ENCODE data around the gene SLC38A1.
A peak's percentile ranks its signal among the peaks of the same experiment; 100 is the strongest.
"Not testable (repeated sequence)": the region's sequence is repeated elsewhere in the genome, so short reads cannot be mapped to it uniquely, and the experiment has no call there.

SLC38A1 gene

DNA sequence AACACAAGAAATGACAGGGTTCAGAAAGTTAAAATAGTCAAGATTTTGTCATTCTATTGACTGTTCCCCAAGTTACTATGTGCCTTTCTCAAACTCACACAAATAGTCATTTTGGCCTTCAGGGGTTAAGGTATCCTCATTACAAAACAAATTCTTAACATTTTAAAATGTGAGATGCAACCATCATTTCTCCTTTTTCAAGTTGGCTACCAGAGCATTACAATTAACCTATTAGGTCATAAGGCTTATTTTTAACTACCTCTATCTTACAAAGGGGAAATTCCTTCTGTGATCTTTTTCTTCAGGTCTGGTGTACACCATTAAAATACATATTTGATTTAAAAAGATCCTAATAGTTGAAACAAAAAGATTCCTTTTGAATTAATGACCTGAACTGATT, 61.2 kb downstream of the SLC38A1 start:
- no peak for DNase-seq (ENCODE audit: low spot score)

DNA sequence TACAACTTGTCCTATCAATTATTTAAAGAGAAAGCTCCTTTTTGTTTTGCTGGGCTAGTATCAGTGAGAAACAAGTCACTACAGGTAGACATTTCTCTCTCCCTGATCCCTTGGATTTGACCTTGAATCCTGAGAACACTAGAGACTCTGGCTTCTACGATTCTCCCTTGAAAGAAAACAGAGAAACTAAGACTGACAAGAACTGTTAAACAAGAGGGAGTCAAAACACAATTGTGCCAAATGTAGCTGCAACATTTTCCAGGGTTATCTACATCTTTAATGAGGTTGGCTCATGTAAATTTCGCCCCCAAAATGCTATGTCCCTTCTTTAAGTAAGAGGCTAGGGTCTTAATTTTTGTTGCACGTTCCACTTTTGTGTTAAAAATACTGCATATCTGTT, 62.4 kb downstream of the SLC38A1 start:
- DNase-seq (ENCODE audit: low spot score) = no peak

DNA sequence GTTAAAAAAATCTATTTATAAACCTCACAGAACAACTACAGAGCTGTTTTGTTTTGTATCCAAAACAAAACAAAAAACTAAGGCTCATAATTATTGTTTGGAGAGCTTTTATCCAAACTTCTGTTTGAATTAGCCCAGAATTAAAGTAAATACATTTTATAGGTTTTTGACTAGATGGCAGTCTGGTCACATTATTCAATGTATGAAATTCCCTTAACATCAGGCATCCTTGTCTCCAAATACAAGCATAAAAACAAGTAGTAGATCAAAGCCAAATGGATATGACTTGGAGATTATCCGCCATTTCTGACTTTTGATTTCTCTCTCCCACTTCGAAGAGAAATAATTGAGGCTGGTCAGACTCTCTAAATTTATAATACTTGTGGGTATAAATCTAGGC, 63.5 kb downstream of the SLC38A1 start:
- no peak for DNase-seq (ENCODE audit: low spot score)

DNA sequence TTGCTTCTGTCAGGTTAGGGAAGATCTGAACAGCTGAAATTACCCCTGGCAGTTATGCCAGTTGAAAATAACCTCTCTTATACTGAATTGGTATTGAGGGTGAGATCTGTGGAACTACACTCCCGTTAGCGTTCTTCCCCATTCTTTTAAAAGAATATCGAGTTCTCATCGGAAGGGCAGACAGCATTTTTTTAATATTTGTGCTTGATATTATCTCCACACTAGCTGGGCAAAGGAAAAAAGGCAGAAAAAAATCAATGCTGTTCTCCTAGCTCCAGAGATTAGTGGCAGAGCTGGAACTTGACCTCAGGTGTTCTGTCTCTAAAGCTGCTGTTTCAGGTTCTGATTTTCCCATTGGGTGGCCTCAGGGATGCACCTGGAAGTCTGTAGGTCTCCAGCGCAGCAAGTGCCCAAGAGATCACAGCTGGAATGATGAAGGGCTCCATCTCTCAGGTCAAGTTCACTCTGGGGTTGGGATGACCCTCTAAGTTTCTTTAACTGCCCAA, 67.5 kb downstream of the SLC38A1 start:
- no peak for DNase-seq (ENCODE audit: low spot score)

DNA sequence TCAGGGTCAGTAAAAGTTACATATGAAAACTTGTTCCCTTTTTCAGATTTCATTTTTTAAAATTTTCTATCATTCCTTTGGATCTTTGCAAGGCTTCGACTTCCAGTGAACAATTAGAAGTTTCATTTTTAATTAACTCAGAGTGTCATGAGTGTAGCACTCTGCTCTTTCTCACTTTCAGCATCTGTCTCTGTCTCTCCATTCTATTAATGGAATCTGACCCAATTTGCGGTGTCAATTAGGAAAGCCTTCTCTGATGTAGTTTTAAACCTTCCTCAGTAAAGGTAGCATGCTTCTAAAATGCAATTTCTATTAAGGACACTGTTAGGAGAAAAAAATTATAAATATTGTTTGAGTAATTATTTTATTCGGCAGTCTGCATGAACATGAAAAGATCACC, 68.3 kb downstream of the SLC38A1 start:
- no peak for DNase-seq (ENCODE audit: low spot score)

DNA sequence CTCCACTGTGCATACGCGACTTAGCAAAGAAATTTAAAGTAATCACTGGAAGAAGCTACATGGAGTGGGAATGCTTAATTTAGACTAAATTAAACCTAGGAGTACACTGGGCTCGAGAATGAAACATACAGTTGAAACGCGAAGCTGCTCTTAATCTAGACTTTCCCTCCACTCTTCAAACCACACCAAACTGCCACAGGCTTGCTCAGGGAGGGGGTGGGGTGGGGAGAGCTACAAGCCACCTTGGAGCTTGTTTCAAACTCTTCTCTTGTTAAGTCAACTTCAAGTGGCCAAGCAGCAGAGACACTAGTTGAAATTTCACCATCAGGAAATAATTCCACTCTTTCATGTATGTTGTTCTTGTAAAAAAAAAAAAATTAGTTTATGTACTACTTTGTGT, 69.9 kb downstream of the SLC38A1 start:
- DNase-seq (ENCODE audit: low spot score) = no peak

DNA sequence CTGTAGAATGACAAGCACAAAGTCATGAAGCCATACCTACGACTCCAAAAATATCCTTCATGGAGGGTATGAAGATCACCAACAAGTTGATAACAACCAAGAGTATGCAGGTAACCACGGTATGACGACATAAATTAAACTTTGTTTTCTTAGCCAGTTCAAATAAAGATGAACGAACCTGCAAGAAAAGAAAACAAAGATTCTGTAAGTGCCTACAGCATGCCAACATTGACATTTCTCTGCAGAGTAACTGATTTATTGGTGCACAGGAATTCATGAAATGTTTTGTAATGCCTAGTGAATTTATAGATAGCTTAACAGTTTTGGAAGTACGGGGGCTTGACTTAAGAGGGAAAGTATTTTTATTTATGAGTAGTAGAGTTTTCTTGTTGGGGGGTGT, 71.0 kb downstream of the SLC38A1 start:
- no peak for DNase-seq (ENCODE audit: low spot score)

DNA sequence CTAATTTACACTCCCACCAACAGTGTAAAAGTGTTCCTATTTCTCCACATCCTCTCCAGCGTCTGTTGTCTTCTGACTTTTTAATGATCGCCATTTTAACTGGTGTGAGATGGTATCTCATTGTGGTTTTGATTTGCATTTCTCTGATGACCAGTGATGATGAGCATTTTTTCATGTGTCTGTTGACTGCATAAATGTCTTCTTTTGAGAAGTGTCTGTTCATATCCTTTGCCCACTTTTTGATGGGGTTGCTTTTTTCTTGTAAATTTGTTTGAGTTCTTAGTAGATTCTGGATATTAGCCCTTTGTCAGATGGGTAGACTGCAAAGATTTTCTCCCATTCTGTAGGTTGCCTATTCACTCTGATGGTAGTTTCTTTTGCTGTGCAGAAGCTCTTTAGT, 78.3 kb downstream of the SLC38A1 start:
- not testable (repeated sequence) for DNase-seq (ENCODE audit: low spot score)

DNA sequence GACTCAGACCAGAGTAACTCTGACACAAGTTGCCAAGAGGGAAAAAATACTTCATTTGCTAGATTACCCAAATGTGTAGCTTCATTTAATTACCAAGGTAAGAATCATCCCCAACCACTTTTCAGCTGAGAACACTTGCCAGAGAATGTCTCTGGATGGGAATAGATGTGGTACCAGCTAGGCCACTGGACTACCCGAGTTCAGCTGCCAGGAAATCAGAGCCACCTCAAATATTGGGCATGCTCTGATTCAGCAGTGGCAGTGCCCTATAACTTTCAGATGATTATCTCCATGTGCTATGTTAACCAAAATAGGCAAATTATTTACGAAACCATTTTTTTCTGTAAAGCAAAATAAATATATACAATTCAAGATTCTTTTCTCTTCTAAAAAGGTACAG, 80.7 kb downstream of the SLC38A1 start:
- DNase-seq (ENCODE audit: low spot score) = no peak

DNA sequence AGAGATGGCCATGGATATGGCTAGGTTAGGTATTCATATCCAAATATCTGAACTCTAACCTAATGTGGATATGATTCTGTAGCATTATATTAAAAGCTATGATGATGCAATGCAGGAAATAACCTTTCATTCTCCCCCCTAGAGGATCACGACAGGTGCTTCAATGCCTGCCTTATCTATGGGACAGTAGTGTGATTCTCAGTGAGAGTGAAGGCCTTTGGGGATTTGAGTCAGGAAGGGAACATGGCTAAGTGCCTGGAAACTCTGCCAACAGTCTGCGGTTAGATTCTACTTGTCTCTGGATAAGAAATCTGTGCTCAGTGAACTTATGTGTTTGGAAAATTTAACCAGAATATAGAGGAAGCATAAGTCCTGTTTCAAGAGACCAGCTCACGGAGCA, 81.8 kb downstream of the SLC38A1 start:
- DNase-seq (ENCODE audit: low spot score) = peak; percentile 50

DNA sequence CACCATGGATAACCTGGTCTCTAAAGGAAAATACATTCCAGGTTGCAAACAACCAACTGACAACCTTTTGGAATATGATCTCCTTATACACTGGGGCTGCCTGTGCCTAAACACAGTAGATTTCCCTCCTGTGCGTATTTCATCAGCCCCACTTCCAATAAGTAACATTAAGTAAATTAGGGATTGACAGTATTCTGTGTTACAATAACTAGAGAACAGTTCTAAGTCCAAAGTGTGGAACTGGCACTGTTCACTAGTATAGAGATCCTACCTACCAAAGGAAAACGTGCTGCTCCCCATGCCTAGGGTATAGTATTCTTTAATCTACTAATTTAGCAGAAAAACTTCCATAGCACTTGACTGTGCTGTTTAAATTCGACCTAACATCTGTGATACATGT, 82.8 kb downstream of the SLC38A1 start:
- no peak for DNase-seq (ENCODE audit: low spot score)

DNA sequence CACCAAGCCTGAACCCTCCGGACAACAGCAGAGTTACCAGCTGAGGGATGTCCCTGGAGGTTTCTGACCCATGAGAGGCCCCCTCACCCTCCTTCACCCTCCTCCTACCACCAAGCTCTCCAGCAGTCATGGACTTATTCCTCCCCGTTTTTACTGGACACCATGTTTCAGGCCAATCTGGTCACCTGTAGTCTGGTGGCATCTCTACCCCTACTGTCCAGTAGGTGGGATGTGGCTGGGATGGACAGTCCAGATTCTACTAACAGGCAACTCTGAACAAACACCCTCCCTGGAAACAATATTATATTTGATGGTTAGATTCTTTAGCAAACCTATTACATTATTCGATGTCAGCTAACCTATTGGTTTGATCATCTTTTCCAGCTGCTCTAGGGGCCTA, 83.2 kb downstream of the SLC38A1 start:
- DNase-seq (ENCODE audit: low spot score) = no peak

DNA sequence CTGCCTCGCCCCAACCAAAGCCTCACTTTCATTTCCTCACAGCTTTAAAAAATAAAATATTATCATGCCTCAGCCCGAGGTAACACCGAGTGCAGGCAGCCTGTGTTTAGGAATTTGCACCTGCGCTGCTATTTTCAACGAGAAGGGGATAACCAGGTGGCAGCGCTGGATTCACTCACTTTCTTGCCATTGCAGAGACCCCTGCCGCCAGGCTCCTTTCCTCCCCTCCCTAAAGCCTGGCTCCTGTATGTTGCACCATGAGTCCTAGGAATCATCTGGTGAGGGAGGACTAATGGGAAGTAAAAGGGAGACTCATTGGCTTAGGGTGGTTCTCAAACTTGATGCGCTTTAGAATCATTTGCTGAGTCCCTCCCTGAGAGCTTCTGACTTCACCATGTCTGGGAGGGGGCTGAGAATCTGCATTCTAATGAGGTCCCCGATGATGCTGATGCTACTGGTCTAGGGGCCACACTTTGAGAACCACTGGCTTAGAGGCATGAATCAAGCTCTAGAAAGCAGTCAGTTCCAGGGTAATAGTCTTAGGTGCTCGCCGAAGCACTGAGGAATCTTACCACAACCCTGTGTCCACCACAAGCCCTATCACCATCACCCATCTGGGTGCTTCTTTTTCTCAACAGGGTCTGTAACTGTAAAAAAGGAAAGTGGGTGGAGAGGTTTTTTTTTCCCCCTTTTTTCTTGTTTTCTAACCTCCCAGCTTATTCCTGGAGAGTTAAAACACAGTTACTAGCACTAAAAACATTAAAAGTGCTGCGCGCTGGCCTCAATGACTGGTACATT, 83.8 kb downstream of the SLC38A1 start:
- no peak for DNase-seq (ENCODE audit: low spot score)

DNA sequence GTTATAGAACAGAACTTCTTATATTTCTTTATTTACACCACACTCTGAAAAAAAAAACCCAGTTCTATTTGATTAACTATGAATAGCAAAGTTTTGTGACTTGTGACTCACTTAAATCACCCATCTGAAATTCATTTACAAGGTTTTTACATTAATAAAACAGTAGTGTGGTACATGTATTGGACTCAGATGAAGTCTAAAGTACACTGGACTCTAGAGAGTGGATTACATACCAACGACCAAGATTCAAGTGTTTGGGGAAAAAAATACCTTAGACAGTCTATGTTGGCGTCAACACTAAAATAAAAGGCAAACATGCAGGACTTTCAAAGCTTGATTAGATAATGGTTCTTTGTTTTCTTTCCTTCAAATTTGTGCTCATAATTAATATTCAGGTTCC, 85.7 kb downstream of the SLC38A1 start:
- DNase-seq (ENCODE audit: low spot score) = no peak

DNA sequence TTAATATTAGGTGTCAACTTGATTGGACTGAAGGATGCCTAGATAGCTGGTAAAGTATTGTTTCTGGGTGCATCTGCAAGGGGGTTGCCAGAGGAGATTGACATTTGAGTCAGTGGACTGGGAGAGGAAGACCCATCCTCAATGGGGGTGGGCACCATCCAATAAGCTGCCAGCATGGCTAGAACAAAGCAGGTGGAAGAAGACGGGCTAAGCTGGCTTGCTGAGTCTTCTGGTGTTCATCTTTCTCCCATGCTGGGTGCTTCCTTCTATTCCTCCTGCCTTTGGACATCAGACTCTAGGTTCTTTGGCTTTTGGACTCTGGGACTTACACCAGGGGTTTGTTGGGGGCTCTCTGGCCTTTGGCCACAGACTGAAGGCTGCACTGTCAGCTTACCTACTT, 87.4 kb downstream of the SLC38A1 start:
- no peak for DNase-seq (ENCODE audit: low spot score)

DNA sequence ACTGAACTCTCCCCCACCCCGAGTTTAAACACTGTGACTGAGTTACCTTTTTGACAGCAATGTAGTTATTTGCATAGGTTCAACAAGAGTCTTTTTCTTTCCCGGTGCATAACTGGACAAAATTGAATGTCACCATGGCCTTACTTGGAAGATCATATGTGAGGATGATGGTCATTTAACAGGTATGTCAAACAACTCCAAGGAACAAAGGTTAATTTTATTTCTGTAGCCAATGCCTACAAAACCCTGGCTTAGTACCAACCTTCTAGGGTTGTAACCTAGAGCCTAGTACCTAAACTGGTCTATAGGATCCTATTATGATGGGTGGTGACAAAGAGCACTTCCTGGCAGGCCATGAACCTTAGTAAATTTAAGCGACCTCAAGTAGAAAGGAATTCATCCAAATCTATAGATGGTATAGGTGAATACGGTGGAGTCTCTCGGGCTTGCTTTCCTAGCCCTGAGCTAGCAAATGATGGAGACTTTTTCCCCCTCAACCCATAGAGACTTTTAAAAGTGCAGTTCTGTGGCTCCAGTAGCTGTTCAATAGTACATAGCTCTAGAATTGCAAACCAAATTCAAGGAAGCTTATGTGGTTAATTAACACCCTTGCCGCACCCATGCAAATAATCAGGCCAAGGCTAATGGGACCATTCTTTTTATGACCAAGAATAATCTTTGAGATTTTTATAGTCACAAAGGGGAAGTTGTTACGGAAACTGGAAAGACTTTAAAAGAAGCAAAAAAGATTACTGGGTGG, 89.0 kb downstream of the SLC38A1 start:
- no peak for DNase-seq (ENCODE audit: low spot score)

DNA sequence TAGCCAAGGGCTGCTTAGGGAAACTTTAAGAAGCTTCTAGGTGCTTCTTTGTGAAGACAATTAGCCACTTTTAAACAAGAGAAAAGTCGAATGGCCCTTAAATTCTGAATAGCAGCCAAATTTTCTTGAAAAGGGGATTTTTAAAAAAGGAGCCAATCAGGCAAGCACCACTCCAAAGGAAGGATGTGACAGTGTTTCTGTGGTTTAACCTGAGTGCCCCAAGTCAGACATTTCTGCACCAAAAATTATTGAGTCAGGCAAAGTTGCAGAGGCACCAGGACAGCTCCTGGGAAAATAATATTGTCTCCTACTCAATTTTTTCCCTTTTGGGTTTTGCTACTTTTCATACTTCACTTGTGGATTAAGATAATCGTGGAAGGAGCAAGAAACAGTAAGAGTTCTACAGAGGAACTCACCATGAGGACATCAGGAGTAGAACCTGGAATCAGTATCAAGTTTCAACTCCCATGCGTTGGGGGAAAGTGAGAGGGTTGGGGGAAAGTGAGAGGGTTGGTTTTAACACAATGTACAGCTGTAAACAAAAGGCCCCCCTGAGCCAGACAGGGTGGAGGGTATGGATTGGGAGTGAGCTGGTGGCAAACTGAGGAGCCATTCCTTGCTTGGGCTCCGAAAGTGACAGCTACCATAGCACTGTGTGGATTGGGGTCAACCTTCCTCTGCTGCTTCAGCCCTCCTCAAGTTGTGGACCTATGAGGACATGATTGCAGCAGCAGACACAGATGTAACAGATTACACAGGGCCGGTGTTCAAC, 90.8 kb downstream of the SLC38A1 start:
- DNase-seq (ENCODE audit: low spot score) = no peak

DNA sequence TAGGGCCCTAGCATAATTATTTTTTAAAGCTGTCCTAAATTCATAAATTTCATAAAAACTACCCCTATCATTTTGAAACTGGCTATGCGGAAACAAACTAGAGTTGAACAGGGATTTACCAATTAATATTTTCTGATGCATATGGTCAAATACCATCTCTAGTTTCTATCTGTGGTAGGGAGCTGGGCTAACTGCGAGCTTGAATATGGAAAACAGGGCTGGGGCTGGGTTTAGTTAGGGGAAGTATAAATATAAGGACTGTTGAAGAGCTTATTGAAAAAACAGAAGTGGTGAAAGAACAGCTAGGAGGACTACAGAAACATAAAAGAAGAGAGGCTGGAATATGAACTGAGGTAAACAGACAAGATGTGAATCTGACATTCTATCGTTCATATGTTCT, 91.8 kb downstream of the SLC38A1 start:
- no peak for DNase-seq (ENCODE audit: low spot score)

DNA sequence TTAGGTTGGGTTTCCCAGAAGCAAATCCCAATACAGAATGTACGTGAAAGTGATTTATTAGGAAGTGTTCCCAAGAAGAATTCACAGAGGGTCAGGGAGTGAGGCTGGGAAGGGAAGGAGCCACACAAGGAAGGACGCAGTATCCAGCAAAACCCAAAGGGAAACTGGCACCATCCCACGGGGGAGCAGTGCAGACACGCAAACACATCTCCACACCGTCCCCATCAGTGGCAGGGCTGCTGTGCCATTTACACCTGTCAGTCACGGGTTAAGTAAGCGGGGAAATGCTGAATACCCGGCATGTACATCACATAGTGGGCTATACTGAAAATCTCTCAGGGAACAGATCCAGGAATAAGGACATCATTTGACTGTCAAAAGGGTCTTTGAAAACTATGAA, 93.9 kb downstream of the SLC38A1 start:
- DNase-seq (ENCODE audit: low spot score) = no peak

DNA sequence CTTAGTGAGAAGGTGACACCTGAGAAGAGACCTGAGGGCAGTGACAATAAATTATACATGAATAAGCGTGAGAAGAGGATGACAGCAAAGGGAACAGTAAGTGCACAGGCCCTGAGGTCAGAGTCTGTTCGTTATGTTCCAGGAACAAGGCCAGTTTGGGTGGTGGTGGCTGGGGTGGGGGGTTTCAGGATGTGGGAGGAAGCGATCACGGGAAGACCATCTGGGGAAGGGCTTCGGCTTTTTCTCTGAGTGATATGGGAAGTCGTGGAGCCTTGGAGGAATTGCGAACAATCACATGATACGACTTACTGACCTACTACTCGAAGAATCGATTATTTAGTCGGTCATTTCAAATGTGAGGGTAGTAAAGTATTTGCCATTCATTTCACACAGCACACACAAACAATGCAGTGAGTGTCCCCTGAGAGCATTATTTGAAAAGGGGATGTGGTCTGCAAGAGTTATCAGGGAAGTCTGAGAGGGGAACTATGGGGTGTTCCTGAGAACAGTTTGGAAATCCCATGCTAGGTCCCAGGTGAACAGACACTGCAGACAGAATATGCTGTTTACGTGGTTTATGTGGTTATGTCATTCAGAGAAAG, 94.7 kb downstream of the SLC38A1 start:
- no peak for DNase-seq (ENCODE audit: low spot score)

DNA sequence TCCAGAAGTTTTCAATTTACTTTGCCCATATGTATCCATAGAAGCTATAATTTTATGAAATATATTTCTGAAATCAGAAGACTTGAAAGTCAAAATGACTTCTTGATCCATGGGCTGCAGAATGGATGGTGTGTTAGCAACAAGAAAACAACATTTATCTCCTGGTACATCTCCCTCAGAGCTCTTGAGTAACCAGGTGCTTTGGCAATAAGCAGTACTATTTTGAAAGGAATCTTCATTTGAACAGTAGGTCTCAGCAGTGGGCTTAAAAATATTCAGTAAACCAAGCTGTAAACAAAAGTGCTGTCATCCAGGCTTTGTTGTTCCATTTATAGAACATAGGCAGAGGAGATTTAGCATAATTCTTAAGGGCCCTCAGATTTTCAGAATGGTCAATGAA, 100.4 kb downstream of the SLC38A1 start:
- no peak for DNase-seq (ENCODE audit: low spot score)

DNA sequence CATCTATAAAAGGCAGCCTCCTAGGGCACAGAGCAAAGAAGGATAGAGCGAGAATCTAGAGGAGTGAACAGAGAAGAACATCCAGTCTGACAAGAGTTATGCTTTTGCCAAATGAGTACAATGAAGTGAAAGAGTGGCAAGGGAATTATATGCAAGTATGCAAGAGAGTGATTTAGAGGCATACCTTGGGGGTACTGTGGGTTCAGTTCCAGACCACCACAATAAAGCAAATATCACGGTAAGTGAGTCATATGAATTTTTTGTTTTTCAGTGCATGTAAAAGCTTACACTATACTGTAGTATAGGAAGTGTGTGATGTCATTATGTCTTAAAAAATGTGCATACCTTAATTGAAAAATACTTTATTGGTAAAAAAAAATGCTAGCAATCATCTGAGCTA, 101.4 kb downstream of the SLC38A1 start:
- no peak for DNase-seq (ENCODE audit: low spot score)
